HG02623 (cell line): ENCODE data around the gene HOXD3.

Experiments
- ATAC-seq: cut with Tn5 transposase; IDR thresholded peaks from one replicate; pipeline ENCODE4 v1.9.1; 2021; ENCODE audit warnings: moderate library complexity; ENCODE audit not compliant: unreplicated experiment

The HOXD3 gene

DNA sequence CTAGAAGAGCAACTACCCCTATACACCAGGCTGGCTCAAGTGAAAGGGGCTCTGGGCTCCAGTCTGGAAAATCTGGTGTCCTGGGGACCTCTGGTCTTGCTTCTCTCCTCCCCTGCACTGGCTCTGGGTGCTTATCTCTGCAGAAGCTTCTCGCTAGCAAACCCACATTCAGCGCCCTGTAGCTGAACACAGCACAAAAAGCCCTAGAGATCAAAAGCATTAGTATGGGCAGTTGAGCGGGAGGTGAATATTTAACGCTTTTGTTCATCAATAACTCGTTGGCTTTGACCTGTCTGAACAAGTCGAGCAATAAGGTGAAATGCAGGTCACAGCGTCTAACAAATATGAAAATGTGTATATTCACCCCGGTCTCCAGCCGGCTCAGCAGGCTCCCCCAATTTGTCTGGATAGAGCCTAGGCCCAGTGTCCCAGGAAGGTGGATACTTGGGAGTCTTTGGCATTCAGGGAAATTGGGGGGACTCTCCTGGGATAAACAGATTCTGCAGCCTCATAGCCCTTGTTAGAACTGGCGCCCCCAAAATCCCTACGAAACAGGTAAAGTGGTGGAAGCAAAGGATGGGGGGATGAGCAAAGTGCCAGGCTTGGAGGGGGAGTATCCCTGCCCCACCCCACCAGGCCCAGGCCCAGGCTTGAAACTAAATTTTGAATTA, 8.2 kb upstream of the HOXD3 start:
- no peak for ATAC-seq

DNA sequence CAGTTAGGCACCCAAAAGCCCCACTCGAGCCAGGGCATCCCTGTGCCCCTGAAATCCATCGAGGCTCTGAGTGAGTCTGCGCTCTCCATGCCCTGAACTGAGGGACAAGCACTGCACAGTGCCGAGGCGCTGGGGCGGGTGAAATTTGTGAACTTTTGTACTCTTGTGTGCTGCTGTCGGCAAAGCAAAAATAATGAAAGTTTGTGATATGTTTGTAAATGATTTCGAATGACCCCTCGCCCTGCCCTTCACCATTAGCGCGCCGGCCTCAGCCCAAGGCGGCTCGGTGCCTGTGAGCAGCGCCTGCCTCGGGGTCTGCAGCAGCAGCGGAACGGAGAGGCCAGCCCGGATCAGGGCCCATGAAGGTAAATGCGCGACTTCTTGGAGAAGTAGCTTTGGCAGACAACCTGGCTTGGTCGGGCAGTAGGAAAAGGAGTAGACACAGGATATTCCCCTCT, 7.6 kb upstream of the HOXD3 start:
- no peak for ATAC-seq

DNA sequence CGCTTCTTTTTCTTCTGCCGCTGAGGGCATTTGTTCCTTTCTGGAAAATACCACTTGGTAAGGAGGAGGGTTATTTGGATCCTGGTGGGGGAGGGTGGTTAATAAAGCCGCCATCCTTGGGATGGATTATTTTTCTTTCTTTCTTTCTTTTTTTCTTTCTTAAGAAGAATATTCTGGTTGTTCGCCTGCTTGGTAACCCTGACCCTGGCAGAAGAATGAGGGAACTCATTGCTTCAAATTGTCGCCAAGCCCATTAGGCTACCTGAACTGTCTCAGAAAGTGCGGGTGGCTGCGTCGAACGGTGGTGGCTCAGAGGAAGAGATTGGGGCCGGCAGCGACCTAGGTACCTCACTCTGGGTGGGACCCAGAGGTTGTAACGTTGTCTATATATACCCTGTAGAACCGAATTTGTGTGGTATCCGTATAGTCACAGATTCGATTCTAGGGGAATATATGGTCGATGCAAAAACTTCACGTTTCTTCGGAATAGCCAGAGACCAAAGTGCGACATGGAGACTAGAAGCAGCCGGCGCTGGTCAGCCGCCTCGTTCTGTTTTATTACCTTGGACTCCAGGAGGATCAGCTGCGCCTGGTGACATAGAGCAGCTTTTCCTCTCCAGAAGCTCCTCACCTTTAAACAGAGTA, 7.0 kb upstream of the HOXD3 start:
- no peak for ATAC-seq

DNA sequence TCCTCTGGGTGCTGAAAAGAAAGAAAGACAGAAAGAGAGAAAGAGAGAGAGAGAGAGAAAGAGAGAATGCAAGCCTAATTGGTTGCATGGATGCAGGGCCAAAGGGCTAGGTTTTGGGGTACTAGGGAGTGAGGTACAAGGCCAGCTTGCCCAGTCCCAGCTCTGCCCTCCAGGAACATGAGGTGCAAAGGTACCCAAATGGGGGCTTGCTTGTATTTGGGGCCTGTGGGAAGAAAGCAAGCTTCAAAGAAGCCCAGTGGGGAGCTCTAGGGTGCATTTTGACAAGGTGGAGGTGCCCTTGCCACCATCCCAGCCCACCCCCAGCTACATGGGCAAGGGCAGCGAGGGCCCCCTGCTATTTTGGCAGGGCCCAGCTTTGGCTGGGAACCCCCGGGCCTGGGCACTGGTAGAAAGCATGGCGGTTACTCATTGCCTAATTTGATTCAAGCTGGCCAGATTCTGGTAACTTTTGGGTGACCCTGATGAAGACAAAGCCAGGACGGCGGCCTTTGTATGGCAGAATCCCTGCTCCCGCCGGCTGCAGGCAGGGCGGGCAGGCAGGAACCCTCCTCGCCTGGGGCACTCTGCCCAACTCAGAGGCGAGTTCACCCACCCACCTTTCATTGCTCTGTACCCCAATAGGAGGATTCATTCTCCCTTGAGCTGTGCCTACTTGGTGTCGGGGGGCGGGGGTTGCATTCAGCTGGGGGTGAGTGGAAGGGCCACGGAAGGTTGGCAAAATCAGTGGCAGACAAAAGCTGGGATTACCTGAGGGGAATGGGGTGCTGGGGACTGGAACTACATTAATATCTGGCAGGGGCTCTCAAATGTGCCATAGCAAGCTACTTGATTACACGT, 6.3 kb upstream of the HOXD3 start:
- ATAC-seq, result no peak

DNA sequence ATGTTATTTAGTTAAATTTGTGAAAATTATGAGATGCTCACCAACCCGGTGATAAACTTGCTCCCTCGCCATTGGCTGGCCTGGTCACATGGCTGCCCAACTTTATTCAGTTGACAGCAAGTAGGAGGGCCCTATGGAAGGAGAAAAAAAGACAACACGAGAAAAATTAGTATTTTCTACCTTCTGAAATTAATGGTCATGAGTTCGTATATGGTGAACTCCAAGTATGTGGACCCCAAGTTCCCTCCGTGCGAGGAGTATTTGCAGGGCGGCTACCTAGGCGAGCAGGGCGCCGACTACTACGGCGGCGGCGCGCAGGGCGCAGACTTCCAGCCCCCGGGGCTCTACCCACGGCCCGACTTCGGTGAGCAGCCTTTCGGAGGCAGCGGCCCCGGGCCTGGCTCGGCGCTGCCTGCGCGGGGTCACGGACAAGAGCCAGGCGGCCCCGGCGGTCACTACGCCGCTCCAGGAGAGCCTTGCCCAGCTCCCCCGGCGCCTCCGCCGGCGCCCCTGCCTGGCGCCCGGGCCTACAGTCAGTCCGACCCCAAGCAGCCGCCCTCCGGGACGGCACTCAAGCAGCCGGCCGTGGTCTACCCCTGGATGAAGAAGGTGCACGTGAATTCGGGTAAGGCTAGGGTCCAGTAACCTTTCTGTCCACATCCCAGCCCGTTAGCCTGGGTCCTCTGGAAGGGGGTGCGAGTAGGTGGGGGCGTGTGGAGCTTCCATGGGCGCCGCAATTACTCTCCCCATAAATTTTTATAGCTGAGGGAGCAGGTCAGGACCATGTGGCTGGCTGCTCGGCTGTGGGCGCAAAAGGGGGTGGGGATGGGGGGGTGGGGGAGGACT, 5.4 kb upstream of the HOXD3 start, which contains the start of gene HOXD4:
TSS of gene HOXD4 (plus strand) at position 109 of the 846 bp plus-strand sequence. CDS start at position 193, 84 bp downstream.
- ATAC-seq, result no peak

DNA sequence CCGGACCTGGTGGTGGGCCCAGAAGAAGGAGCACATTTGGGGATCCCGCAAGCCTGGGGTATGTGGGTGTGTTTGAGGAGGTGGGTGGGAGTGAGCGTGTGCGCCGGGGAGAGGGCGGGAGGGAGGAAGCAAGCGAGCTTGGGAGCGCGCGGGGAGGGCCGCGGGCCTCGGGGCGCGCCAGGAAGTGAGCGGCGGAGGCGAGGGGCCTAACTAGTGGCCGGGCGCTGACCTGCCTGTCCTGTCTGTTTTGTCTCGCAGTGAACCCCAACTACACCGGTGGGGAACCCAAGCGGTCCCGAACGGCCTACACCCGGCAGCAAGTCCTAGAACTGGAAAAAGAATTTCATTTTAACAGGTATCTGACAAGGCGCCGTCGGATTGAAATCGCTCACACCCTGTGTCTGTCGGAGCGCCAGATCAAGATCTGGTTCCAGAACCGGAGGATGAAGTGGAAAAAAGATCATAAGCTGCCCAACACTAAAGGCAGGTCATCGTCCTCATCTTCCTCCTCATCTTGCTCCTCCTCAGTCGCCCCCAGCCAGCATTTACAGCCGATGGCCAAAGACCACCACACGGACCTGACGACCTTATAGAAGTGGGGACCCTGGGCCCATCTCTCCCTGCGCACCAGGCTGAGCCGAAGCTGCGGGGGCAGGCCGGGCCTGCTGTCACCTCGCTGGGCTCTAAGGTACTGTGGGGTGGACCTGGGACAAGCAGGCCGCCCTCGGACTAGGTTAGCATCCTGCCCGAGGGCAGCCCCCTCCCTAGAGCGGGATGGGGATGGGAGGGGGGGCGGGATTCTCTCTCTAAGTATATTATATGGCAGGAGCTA, 4.5 kb upstream of the HOXD3 start:
- ATAC-seq, result no peak

DNA sequence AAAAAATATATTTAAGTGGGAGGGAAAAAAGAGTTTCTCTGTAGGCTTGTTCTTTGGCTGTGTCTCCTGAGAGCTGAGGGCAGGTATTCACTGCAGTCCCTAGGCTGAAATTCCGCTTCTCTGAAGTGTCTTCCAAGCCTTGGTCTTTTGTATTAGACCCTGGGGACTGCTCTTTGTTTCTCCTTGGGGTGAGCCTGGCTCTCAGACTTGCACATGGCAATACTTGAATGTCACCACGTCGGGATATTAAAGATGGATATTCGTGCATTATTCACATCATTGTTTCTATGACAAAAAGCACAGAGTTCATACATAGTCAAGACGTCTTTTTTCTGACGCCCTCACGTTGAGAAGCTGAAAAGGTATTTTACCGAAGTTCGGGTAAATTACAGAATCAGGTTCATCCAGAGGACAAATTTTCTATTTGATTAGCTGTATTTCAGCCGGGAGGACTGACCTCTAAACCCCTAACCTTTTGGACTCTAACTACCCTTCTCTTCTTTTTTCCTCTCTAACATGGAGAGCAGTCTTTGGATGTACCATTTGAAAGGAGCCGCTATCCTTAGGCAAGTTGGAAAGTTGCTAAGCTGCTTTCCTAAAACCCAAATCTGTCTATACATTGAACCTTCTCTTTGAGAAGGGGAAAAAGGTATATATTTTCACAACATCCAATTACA, 2.4 kb upstream of the HOXD3 start:
- ATAC-seq, result no peak

DNA sequence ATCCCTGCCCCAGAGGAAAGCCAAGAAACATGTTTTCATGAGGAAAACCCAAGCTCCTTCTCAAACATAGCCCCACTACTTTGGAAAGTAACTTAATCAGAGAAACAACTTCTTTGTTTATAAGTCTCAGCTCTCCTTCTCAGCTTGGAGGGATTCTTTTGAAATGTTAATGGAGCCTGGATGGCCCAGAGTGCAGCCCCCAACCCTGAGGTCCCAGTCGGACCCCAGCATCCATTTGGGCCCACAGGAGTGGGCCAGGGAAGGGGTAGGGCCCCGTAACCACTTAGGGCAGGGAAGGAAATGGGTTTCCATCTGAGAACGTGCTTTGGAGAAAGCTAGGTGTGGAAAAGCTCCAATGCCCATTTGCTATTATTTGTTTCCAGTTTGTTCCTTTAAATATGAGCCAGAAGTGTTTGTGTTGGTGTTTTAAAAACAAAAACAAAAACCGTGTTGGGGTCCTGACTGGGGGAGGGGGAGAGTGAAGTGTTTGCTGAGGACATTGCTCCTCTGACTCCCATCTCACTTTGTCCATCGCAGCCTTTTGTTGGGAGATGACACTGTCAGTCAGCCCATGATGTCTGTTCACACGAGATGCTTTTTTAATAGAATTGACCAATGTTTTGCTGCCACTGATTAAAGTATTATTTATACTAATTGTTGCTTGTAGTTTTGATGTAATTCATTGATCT, 1.6 kb upstream of the HOXD3 start:
- ATAC-seq, result no peak

DNA sequence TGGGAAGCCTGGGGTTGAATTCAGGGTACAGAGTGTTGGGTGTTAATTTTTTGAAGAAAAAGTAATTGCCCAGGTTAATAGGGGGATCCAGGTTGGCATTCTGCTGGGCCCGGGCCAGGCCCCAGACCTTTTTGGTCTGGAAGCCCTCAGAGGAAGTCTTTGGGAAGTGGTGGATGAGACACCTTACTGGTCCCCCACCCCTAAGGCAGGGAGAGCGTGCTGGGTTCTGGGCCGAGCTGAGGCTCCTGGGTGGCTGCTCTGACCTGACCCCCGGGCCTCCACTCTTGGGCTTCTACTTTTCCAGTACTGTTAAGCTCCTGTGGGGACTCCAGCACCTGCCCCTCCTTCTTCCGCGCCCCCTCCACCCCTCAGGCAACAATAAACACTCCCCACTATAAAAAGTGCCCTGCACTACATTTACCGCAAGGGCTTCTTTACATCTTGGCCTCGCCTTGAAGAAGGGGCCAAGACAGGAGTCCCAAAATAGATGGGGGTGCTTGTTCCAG, 753 bp upstream of the HOXD3 start:
- no peak for ATAC-seq

DNA sequence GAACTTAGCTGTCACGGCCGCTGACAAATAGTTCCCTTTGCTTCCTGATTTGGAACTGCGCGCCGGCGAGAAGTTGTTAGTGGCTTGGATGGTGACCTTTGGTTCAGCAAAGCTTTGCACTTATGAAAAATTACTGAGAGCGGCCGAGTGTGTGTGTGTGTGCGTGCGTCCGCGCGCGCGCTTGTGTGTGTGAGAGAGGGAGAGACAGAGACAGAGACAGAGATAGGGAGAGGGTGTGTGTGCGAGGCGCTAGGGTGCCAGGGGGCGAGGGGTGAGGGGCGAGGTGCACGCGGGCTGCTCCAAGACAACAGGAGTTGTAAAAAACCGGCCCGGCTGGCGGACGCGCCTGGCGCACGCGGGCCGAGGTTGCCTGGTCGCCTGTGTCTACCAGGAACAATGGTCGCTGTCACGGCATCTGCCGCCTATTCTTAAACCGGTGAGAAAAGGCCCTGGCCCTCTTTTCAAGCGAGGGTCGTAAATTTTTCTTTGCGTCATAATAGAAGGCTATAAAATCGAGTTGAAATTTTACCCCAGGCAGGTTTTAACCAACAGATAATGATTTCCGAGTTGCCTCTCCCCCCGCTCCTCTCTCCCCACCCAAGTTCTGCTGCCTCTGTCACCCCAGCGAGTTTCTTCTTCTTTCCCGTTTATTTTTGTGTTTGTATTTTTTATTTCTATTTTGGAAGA, 535 bp downstream of the HOXD3 start:
- ATAC-seq, result no peak

DNA sequence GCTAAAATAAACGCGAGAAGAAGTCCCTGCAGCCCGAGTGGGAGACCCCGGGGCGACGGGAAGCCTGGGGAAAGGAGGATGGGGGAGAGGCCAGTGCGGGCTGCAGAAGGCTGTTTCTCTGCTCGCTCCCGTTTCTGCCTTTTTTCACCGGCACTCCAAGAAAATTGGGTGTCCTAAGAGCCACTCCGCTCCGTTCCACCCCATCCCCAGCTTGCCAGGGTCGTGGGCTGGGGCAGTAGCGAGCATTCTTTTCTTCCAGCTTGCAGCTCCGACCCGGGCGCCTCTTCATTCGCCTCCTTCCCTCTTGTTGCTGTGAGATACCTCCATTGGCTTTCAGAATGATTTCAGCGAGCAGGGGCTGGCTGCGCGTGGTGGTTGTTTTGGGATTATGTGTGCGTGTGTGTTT, 1.1 kb downstream of the HOXD3 start:
- ATAC-seq, result no peak

DNA sequence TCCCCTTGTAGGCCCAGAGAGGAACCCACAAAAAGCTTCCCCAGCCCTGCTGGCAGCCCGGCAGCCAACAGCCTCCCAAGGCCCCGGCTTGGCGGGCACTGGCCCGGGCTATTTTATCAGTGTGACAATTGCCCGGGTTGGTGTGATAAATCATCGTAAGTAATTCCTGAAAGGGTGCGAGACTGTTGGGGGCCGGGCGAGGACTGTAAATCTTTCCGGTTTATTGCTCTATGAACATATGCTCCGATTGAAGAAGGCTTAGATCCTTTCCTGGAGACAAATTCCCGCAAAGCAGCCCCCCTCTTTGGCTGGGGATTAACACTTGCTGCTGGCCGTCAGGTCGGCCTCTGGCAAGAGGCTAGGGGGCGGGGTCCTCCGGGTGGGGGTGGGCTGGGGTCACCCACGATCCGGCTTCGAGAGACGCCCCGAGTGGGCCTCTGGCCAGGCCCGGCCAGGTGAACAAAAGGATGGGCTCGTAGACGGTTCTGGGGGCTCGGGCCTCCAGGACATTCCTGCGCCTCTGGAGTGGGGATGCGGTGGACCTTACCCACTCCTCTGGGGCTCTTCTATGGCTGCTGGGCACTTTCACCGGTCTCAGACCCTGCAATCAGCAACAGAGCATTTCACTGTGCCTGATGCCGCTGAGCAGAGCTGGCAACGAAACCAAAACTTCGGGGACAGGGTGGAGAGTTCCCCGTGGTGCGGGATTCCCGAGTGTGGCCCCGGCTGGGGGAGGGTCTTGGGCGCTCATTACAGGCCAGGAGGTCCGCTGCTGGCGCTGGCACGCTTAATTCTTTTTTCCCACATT, 2.0 kb downstream of the HOXD3 start:
- ATAC-seq, result no peak

DNA sequence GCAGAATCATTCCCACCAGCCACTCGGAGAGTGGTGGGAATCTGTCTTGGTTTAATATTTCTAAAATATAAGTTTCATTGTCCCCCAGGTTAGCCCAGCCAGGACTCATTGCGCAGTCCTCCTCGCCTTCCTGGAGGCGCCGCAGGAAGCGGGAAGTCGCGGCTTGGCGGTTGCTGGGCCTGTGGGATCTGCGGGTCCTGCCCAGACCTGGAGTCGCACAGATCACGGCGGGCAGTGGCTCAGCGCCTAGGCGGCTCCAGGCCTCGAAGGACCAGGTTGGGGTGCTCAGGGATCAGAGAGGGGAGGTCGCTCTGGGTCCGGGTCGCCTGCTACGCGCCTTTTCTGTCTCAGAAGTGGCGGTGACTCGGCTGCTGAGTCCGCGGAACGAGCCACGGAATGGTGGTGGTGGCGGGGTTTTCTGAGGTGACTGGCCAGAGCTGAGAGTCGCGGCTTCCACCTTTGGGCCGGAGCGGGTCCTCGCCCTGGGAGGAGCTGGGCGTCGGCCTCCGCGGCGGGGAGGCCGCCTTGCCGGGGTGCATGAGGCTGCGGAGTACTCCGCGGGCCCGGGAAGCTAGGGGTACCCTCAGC, 2.6 kb downstream of the HOXD3 start:
- ATAC-seq, result no peak

DNA sequence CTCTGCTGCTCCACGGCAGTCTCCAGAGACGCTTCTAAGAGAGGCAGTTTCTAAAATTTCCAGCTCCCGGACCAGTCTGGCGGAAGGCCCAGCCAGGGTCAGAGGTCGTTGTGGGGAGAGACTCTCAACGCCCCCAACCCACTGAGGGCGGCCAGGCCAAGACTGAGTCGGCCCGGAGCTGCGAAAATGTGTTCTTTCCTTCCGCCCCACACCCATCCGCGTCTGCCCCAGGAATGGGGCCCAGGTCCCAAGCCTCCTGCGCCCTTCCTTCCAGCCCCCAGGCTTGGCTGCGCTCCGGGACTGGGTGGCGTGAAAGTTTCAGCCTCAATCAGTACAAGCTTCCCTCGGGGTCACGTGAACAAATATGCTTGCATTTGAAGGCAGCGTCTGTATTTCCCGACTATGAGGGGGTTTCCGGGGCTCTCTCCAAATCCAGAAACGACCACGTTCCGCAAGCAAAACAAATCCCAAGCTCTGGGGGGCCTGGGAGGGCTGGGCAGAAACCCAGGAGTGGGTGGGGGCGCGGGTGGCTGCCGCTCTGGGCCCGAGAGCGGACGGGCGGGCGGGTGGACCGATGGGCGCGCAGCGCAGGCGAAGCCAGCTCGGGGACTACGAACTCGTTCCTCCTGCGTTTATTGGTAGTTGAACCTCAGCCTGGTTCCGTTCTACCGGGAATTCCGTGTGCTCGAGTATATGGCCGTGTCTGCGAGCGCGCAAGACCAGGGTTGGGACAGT, 3.3 kb downstream of the HOXD3 start:
- no peak for ATAC-seq

DNA sequence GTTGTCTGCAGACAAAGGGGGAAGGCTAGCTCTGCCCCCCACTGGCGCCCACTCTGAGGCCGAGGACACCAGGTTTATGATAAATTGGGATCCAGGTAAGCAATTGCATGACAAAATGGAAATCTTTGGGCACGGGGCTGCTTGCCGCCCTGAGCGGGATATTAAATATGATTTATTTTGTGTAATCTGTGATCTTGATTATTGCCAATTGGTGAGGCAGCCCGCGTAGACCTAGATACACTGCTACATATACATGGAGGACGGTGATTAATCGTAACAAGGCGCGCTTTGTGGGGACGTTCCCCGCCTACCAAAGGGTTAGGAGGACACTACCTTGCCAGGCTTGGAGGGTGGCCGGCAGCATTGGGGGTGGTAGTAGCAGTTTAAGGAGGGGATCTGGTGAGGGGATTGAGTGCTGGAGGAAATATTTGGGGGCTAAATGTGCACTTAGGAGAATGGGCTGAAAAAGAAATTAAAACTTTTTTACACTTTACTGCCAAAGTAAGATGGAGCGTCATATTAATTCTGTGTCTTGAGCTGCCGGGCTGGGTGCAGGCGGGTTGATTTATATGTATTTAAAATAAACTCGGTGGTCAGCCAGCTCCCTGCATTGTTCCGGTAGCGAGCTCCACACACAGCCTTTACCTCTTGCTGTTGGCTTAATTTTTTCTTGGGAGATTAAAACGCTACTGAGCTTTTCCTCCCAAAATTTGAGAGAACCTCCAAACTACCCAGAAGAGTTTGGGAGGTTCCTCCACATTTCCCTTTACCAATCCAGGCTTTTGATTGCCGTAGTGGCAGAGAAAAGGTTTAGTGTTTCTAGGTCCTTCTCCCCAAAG, 4.1 kb downstream of the HOXD3 start:
- no peak for ATAC-seq
